GM19438 (cell line): ENCODE results near the gene ZNF844.
"Not testable (repeated sequence)": the region's sequence is repeated elsewhere in the genome, so short reads cannot be mapped to it uniquely, and the experiment has no call there.

Experiments
- ATAC-seq: cut with Tn5 transposase; IDR thresholded peaks from one replicate; pipeline ENCODE4 v1.9.1; 2021; ENCODE audit warnings: low read depth; ENCODE audit not compliant: unreplicated experiment

The ZNF844 gene

DNA sequence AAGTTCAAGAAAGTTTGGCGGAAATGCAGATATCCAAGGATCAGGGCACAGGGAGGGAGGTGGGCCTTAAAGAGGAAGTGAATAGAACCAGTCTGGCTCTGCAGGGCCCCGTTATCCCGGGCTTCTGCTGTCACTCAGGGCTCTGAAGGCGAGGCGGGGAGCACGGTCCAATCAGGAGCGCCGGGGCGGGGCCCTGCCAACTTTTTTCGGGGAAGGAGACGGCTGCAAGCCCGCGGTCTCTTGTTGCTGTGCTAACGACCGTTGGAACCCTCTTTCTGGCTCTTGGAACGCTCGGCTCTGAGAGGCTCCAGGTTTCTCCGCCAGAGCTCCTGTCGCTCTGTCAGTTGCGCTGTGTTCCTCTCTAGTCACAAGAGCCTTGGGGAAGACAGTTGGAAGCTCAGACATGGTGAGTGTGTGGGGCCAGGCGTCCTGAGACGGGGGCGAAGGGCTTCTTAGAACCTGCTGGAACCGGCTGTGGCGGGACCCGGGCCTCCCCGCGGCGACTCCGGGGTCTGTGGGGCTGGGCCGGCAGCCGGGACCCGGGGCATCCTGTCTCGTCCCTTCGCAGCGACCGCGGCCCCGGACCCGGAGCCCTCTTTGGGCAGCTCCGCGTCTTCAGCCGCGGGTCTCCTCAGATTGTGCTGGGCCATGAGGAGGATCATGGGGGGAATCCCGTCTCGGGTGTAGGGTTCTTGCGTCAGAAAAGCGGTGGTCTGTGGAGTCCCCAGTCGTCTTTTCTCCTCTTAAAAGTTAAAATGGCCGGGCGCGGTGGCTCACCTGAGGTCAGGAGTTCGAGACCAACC lies 27.7 kb downstream of the ZNF844 start:
- peak; percentile 74 for ATAC-seq

DNA sequence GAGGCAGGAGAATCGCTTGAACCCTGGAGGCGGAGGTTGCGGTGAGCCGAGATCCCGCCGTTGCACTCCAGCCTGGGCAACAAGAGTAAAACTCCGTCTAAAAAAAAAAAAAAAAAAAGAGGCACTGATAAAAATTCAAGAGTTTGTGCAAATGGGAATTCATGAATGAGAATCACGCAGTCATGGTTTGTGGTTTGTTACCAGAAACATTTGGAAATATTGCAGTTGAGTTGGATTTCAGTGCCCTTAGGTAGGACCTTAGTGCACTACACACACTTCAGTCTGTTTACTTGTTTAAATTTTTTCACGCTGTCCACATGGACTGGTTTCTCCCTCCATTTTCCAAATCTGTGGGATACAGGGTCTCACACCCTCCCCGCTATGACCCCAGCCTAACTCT lies 28.4 kb downstream of the ZNF844 start:
- no peak for ATAC-seq

DNA sequence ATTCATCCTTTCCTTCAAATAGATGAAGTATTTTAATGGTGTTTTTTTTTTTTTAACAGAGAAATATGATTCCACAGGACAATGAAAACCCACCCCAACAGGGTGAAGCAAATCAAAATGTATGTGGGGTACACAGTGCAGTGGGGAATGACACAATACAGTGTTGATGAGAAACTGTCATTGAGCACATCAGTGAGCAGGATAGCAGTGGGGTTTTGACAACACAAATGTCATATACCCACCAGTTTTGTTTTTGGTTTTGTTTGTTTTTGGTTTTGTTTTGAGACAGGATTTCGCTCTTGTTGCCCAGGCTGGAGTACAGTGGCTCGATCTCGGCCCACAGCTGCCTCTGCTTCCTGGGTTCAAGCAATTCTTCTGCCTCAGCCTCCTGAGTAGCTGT lies 29.2 kb downstream of the ZNF844 start:
- no peak for ATAC-seq

DNA sequence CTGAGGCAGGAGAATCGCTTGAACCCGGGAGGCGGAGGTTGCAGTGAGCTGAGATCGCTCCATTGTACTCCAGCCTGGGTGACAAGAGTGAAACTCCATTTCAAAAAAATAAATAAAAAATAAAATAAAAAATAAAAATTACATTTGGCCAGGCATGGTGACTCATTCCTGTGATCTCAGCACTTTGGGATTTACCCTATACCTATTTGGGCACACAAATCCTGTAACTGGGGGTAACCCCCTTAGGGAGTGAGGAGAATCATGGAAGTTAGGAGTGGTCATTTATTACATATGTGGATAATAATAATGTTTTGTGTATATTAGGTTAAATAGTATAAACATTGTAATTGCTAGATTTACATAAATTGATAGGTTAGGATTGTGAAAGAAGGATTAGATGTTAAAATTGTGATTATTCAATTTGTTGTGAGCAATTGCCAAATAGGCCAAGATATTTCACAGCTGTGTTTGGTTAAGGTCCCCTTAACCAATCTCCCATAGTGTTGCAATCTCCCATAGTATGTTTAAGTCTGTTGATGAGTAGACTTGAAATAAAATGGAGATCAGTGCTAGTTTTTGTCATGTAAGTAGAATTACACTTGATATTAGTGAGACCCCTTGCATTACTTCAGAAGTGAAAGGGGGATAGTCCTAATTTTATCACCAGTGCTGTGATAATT lies 30.7 kb downstream of the ZNF844 start:
- ATAC-seq: no peak

DNA sequence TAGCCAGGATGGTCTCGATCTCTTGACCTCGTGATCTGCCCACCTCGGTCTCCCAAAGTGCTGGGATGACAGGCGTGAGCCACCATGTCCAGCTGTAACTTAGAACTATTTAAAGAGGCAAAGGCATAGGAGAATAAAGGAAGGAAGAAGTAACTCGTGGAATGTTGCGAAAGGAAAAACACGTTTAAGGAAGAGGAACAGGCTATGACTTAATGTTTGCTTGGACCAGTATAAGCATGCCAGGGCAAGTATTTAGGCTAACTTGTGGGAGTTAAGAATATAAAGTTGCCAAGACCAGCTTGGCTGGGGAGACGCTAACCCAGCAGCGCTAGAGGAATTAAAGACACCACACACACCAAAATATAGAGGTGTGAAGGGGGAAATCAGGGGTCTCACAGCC lies 33.5 kb downstream of the ZNF844 start:
- no peak for ATAC-seq

DNA sequence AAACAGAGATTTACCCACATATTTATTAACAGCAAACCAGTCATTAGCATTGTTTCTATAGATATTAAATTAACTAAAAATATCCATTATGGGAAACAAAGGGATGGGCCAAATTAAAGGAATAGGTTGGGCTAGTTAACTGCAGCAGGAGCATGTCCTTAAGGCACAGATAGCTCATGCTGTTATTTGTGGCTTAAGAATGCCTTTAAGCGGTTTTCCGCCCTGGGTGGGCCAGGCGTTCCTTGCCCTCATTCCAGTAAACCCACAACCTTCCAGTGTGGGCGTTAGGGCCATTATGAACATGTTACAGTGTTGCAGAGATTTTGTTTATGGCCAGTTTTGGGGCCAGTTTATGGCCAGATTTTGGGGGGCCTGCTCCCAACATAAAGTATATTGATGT lies 39.4 kb downstream of the ZNF844 start:
- ATAC-seq: not testable (repeated sequence)

DNA sequence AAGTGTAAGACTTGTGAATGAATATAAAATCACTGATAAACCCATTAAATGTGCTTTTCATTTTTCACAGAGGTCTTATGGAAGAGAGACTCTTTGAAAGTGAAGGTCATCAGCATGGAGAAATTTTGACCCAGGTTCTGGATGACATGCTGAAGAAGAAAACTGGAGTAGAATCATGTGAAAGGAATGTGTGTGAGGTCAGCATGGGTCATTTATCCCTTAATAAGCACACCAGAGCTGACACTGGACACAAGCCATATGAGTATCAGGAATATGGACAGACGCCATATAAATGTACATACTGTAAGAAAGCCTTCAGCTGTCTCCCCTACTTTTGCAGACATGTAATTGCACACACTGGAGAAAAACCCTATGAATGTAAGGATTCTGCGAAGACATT lies 46.6 kb downstream of the ZNF844 start:
- no peak for ATAC-seq

DNA sequence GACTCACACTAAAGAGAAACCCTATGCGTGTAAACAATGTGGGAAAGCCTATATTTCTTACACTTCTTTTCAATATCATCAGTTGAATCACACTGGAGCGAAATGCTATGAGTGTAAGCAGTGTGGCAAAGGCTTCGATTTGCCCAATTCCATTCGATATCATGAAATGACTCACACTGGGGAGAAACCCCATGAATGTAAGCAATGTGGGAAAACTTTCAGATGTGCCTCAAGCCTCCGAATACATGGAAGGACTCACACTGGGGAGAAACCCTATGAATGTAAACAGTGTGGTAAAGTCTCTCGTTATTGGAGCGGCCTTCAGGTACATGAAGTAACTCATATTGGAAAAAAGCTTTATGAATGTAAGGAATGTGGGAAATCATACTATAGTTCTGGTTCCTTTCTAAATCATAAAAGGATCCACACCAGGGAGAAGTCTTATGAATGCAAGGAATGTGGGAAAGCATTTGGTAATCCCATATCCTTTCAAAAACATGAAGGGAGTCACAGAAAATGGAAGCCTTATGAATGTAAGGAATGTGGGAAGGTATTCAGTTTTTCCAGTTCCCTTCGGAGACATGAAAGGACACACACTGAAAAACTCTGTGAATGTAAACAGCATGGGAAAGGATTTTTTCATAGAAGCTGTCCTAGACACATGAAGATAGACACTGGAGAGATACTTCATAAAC lies 47.6 kb downstream of the ZNF844 start:
- no peak for ATAC-seq

DNA sequence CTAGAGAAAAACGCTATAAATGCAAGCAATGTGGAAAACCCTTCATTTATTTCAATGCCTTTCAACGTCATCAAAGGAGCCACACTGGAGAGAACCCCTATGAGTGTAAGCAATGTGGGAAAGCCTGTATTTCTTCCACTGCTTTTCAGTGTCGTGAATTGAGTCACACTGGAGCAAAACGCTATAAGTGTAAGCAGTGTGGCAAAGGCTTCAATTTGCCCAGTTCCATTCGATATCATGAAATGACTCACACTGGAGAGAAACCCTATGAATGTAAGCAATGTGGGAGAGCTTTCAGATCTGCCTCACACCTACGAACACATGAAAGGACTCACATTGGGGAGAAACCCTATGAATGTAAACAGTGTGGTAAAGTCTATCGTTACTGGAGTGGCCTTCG lies 48.2 kb downstream of the ZNF844 start:
- no peak for ATAC-seq

DNA sequence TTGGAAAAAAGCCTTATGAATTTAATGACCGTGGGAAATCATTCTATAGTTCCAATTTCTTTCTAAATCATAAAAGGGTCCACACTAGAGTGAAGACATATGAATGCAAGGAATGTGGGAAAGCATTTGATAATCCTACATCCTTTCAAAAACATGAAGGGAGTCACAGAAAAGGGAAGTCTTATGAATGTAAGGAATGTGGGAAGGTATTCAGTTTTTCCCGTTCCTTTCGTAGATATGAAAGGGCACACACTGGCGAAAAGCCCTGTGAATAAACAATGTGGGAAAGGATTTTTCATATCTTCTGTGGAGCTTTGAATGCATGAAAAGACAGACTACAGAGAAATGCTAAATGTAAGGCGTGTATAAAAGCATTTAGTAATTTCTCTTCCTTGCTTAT lies 48.6 kb downstream of the ZNF844 start:
- no peak for ATAC-seq

DNA sequence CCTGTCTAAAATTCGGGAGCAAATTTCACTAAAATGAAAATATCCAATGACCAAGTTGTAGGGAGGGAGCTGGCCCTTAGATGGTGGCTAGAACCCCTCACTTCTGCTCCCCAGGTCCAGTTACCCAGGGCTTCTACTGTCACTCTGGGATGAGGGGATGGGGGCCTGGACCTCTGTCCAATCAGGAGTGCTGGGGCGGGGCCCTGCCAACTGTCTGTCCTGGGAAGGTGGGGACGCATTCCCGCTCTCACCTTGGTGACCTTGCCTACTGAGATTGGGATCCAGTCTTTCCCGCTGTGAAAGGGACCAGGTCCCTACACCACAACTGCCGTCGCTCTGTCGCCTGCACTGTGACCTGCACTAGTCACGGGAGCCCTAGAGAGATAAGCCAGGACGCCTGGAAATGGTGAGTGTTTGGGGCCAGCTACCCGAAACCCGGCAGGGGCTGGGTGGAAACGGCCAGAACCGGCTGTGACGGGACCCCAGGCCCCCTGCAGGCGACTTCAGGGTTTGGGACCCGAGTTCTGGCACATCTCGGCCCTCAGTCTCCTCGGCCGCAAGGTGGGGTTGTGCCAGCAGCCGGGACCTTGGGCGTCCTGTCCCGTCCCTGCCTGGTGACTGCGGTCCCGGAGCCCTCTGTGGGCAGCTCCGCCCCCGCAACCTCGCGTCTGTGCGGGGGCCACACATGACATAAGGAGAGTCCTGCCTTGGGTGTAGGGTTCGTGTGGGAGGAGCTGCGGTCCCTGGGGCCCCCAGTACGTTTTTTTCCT lies 52.9 kb downstream of the ZNF844 start:
- no peak for ATAC-seq

DNA sequence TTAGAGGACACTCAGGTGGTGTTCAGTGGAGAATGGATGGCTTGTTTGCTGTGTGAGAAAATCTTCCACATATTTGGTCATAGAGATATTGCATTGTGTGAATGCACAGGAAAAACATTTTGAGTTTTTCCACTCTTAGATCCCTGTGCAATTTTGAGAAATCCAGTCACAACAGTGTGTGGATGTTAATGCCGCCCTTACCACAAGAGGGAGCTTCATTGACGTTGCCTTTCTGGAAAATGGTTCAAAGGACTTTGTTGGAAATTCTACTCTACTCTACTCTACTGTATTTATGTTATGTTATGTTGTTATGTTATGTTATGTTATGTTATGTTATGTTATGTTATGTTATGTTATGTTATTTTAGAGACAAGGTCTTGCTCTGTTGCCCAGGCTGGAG lies 62.2 kb downstream of the ZNF844 start:
- ATAC-seq: no peak
